ENCODE results near the gene SYNGAP1.
A peak's percentile ranks its signal among the peaks of the same experiment; 100 is the strongest.
"Not testable (repeated sequence)": the region's sequence is repeated elsewhere in the genome, so short reads cannot be mapped to it uniquely, and the experiment has no call there.

Gene SYNGAP1

DNA sequence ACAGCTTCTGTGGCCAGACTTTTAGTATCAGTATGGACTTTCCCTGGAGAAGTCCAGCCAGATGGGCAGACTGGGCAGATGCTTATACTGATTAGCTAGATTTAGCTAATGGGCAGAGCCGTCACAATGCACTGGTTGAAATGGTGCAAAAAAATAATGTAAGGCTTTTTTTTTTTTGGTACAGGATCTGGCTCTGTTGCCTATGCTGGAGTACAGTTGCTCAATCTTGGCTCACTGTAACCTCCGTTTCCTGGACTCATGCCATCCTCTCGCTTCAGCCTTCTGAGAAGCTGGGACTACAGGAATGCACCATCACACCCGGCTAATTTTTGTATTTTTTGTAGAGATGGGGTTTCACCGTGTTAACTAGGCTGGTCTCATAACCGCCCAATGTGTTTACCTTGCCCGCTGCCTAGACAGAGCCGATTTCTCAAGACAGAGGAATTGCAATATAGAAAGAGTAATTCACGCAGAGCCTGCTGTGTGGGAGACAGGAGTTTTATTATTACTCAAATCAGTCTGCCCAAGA is 44.7 kb upstream of the SYNGAP1 start:
- Histone ChIP-seq H3K4me1 (ENCODE audit: control insufficient read depth in 1 of 2, insufficient read depth in 2 of 2, low read length in 2 of 2) (no peaks in the 10 kb centered on the region), H4K91ac (ENCODE audit: low read depth, low read length) (no peak overlapping the region), H3K14ac (ENCODE audit: low read length) (no peak overlapping the region), H3K18ac (ENCODE audit: low read length) (no peak overlapping the region), H3K9me3 (ENCODE audit: insufficient read depth, low read depth, low read length) (no peaks in the 10 kb centered on the region), H3K79me1 (ENCODE audit: low read length) (no peaks in the 10 kb centered on the region), H3K4me2 (ENCODE audit: low read length) (no peak overlapping the region), H4K12ac (ENCODE audit: low read depth, low read length) (no peak overlapping the region), H2AFZ (ENCODE audit: insufficient read depth, low read length, poor library complexity) (no peak overlapping the region), H2BK12ac (ENCODE audit: low read length) (no peak overlapping the region), H3K23ac (ENCODE audit: low read length) (no peak overlapping the region), H4K8ac (ENCODE audit: low read depth, low read length) (no peak overlapping the region), H3K27me3 (ENCODE audit: insufficient read depth, low read length) (no peaks in the 10 kb centered on the region), H3K4me3 (ENCODE audit: low read depth, low read length) (no peak overlapping the region), H2BK5ac (ENCODE audit: low read depth, low read length, poor library complexity) (no peak overlapping the region), H3K79me2 (ENCODE audit: control insufficient read depth, insufficient read depth, low read length, poor library complexity) (no peaks in the 10 kb centered on the region), H2AK5ac (ENCODE audit: low read length) (no peak overlapping the region), H2BK120ac (ENCODE audit: insufficient read depth, low read length, poor library complexity) (no peak overlapping the region), H3K36me3 (ENCODE audit: control insufficient read depth in 1 of 2, insufficient read depth in 2 of 2, low read length in 2 of 2) (no peaks in the 10 kb centered on the region), H3K27ac (ENCODE audit: low read depth, low read length) (no peak overlapping the region), H3K9ac (ENCODE audit: low read length) (no peak overlapping the region), H3K4ac (ENCODE audit: low read depth, low read length) (no peak overlapping the region)
- no peak for DNase-seq
- WGBS (ENCODE audit: extremely low coverage, insufficient coverage, insufficient read length), result no CpG with 5 or more reads among the region's 9 CpGs

DNA sequence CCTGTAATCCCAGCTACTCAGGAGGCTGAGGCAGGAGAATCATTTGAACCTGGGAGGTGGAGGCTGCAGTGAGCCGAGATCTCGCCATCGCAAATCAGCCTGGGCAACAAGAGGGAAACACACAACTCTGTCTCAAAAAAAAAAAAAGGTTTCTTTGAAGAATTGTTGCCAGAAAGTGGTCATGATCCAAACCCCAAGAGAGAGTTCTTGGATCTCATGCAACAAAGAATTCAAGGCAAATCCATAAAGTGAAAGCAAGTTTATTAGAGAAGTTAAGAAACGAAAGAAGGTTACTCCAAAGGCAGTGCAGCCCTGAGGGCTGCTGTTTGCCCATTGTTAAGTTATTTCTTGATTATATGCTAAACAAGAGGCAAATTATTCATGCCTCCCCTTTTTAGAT is 42.7 kb upstream of the SYNGAP1 start:
- Histone ChIP-seq H3K4ac (ENCODE audit: low read depth, low read length) (no peak overlapping the region), H3K4me2 (ENCODE audit: low read length) (no peak overlapping the region), H3K9me3 (ENCODE audit: insufficient read depth, low read depth, low read length) (no peaks in the 10 kb centered on the region), H2BK12ac (ENCODE audit: low read length) (no peak overlapping the region), H3K23ac (ENCODE audit: low read length) (no peak overlapping the region), H4K8ac (ENCODE audit: low read depth, low read length) (no peak overlapping the region), H3K27ac (ENCODE audit: low read depth, low read length) (no peak overlapping the region), H3K18ac (ENCODE audit: low read length) (no peak overlapping the region), H3K36me3 (ENCODE audit: control insufficient read depth in 1 of 2, insufficient read depth in 2 of 2, low read length in 2 of 2) (no peaks in the 10 kb centered on the region), H4K91ac (ENCODE audit: low read depth, low read length) (no peak overlapping the region), H3K79me1 (ENCODE audit: low read length) (no peaks in the 10 kb centered on the region), H3K27me3 (ENCODE audit: insufficient read depth, low read length) (no peaks in the 10 kb centered on the region), H3K14ac (ENCODE audit: low read length) (no peak overlapping the region), H4K12ac (ENCODE audit: low read depth, low read length) (no peak overlapping the region), H3K9ac (ENCODE audit: low read length) (no peak overlapping the region), H2BK120ac (ENCODE audit: insufficient read depth, low read length, poor library complexity) (no peak overlapping the region), H2AFZ (ENCODE audit: insufficient read depth, low read length, poor library complexity) (no peak overlapping the region), H3K4me3 (ENCODE audit: low read depth, low read length) (no peak overlapping the region), H3K4me1 (ENCODE audit: control insufficient read depth in 1 of 2, insufficient read depth in 2 of 2, low read length in 2 of 2) (no peaks in the 10 kb centered on the region), H3K79me2 (ENCODE audit: control insufficient read depth, insufficient read depth, low read length, poor library complexity) (no peaks in the 10 kb centered on the region), H2BK5ac (ENCODE audit: low read depth, low read length, poor library complexity) (no peak overlapping the region), H2AK5ac (ENCODE audit: low read length) (no peak overlapping the region)
- no peak for DNase-seq
- no CpG with 5 or more reads among the region's 4 CpGs for WGBS (ENCODE audit: extremely low coverage, insufficient coverage, insufficient read length)

DNA sequence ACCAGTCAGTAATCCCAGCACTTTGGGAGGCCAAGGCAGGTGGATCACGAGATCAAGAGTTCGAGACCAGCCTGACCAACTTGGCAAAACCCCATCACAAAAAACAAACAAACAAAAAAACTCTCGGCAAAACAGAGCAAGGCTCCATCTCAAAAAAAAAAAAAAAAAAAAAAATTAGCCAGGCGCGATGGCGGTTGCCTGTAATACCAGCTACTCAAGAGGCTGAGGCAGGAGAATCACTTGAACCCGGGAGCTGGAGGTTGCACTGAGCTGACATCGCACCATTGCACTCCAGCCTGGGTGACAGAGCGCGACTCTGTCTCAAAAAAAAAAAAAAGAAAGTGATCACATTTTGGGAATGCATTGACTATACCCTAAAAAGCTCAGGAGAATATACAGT is 40.7 kb upstream of the SYNGAP1 start:
- H2AFZ ChIP-seq (ENCODE audit: insufficient read depth, low read length, poor library complexity); H4K91ac ChIP-seq (ENCODE audit: low read depth, low read length); H3K9ac ChIP-seq (ENCODE audit: low read length); H3K4me1 ChIP-seq (ENCODE audit: control insufficient read depth in 1 of 2, insufficient read depth in 2 of 2, low read length in 2 of 2); H4K8ac ChIP-seq (ENCODE audit: low read depth, low read length); H4K12ac ChIP-seq (ENCODE audit: low read depth, low read length); H3K23ac ChIP-seq (ENCODE audit: low read length); H2AK5ac ChIP-seq (ENCODE audit: low read length); H3K4me3 ChIP-seq (ENCODE audit: low read depth, low read length); H2BK5ac ChIP-seq (ENCODE audit: low read depth, low read length, poor library complexity); H3K79me1 ChIP-seq (ENCODE audit: low read length); H3K27me3 ChIP-seq (ENCODE audit: insufficient read depth, low read length); H3K14ac ChIP-seq (ENCODE audit: low read length); H3K18ac ChIP-seq (ENCODE audit: low read length); H3K9me3 ChIP-seq (ENCODE audit: insufficient read depth, low read depth, low read length); DNase-seq; H2BK120ac ChIP-seq (ENCODE audit: insufficient read depth, low read length, poor library complexity); H3K4me2 ChIP-seq (ENCODE audit: low read length); H2BK12ac ChIP-seq (ENCODE audit: low read length); H3K36me3 ChIP-seq (ENCODE audit: control insufficient read depth in 1 of 2, insufficient read depth in 2 of 2, low read length in 2 of 2); H3K27ac ChIP-seq (ENCODE audit: low read depth, low read length); H3K4ac ChIP-seq (ENCODE audit: low read depth, low read length); H3K79me2 ChIP-seq (ENCODE audit: control insufficient read depth, insufficient read depth, low read length, poor library complexity): not testable (repeated sequence)
- WGBS (ENCODE audit: extremely low coverage, insufficient coverage, insufficient read length), result no CpG with 5 or more reads among the region's 10 CpGs

DNA sequence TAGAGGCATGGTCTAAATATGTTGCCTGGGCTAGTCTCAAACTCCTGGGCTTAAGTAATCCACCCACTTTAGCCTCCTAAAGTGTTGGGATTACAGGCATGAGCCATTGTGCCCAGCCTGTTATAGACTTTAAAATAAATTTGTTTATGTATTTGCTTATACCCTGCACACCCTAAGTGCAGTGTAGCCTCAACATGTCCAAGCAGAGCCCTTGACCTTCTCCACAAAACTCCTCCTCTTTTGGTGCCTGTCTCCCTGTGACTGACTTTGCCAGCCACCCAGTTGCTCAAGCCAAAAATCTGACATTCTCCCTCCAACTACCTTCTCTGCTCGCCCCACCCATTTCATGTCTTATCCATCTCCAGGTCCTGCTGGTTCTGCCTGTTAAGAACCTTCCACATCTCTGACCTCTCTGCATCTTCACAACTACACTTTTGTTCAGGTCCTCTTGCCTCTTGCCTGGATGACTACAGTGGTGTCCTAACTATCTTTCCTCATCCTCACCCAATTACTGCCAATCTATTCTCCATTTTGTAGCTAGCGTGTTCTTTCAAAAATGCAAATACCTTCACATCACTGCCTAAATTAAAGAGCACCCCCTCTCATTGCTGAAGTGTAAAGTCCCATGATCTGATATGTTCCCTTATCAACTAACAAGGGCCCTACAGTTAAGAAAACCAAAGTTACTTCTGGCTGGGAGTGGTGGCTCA is 39.4 kb upstream of the SYNGAP1 start:
- Histone ChIP-seq H2AK5ac (ENCODE audit: low read length) (no peak overlapping the region), H3K4me3 (ENCODE audit: low read depth, low read length) (no peak overlapping the region), H4K8ac (ENCODE audit: low read depth, low read length) (no peak overlapping the region), H3K9me3 (ENCODE audit: insufficient read depth, low read depth, low read length) (no peaks in the 10 kb centered on the region), H3K27me3 (ENCODE audit: insufficient read depth, low read length) (no peaks in the 10 kb centered on the region), H3K9ac (ENCODE audit: low read length) (peak overlapping the region; percentile 63), H4K91ac (ENCODE audit: low read depth, low read length) (no peak overlapping the region), H3K14ac (ENCODE audit: low read length) (no peak overlapping the region), H3K23ac (ENCODE audit: low read length) (no peak overlapping the region), H3K4me1 (ENCODE audit: control insufficient read depth in 1 of 2, insufficient read depth in 2 of 2, low read length in 2 of 2) (no peaks in the 10 kb centered on the region), H2BK5ac (ENCODE audit: low read depth, low read length, poor library complexity) (no peak overlapping the region), H3K36me3 (ENCODE audit: control insufficient read depth in 1 of 2, insufficient read depth in 2 of 2, low read length in 2 of 2) (no peaks in the 10 kb centered on the region), H3K79me2 (ENCODE audit: control insufficient read depth, insufficient read depth, low read length, poor library complexity) (no peaks in the 10 kb centered on the region), H3K18ac (ENCODE audit: low read length) (no peak overlapping the region), H3K4me2 (ENCODE audit: low read length) (no peak overlapping the region), H3K79me1 (ENCODE audit: low read length) (no peaks in the 10 kb centered on the region), H3K4ac (ENCODE audit: low read depth, low read length) (no peak overlapping the region), H2BK120ac (ENCODE audit: insufficient read depth, low read length, poor library complexity) (no peak overlapping the region), H2AFZ (ENCODE audit: insufficient read depth, low read length, poor library complexity) (no peak overlapping the region), H2BK12ac (ENCODE audit: low read length) (no peak overlapping the region), H4K12ac (ENCODE audit: low read depth, low read length) (no peak overlapping the region), H3K27ac (ENCODE audit: low read depth, low read length) (no peak overlapping the region)
- no CpG with 5 or more reads among the region's 2 CpGs for WGBS (ENCODE audit: extremely low coverage, insufficient coverage, insufficient read length)
- DNase-seq, result no peak

Data from trophoblast cell (in vitro differentiated cells and primary cell).